Measurements from ENCODE around the gene TSR3.

DNA sequence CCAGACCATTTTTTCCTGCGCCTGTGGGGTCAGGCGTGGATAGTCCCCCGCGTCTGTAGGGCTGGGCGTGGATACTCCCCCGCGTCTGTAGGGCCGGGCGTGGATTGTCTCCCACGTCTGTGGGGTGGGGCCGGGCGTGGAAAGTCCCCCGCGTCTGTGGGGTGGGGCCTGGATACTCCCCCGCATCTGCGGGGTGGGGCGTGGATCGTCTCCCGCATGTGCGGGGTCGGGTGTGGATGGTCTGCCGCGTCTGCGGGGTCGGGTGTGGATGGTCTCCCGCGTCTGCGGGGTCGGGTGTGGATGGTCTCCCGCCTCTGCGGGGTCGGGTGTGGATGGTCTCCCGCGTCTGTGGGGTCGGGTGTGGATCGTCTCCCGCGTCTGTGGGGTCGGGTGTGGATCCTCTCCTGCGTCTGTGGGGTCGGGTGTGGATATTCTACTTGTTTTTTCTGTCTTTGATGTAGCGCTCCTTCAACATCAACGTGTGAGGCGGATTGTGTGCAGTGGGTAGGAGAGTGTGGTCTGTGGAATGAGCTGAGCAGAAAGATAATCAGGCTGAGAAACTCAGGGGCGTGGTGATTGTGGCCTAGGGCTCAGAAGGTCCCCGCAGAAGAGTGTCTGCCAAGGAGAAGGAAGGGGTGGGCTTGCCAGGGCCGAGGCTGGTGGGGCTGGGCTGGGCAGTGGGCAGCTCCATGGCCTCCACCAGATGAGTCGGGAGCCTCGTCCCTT is 3.3 kb upstream of the TSR3 start:
- TF ChIP-seq EZH2phosphoT487 (IDR thresholded peaks at IDR 0.05; ENCODE audit: insufficient read depth, low read depth) (no peak), EZH2 (IDR thresholded peaks at IDR 0.05; ENCODE audit: insufficient read depth, poor library complexity, severe bottlenecking) (no peak)

Data from GM23248 (cell line).